ENCODE data around the gene ACTR3C.

DNA sequence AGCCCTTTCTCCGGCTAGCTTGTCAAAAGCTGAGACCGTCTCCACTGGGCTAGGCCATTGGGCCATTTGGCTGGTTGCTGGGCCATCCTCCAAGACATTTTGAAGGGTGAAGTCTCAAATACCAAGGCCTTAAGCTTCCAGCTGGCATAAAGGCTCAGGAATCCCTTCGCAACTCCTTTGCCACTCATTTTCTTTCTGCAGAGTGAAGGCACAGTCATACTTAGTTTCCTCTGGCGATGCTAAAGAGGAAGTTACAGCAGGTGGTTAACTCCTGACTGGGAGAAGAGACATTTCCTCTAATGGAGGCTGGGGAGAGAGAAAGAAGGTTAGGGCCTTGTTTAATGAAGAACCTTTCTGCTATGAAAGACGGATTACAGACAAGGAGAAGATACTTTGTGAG lies 40.5 kb upstream of the ACTR3C start:
- TF ChIP-seq POLR2A (IDR thresholded peaks at IDR 0.05) (no peak), POLR2AphosphoS5 (IDR thresholded peaks at IDR 0.05) (no peak)
- TF ChIP-seq, protein P1, sequence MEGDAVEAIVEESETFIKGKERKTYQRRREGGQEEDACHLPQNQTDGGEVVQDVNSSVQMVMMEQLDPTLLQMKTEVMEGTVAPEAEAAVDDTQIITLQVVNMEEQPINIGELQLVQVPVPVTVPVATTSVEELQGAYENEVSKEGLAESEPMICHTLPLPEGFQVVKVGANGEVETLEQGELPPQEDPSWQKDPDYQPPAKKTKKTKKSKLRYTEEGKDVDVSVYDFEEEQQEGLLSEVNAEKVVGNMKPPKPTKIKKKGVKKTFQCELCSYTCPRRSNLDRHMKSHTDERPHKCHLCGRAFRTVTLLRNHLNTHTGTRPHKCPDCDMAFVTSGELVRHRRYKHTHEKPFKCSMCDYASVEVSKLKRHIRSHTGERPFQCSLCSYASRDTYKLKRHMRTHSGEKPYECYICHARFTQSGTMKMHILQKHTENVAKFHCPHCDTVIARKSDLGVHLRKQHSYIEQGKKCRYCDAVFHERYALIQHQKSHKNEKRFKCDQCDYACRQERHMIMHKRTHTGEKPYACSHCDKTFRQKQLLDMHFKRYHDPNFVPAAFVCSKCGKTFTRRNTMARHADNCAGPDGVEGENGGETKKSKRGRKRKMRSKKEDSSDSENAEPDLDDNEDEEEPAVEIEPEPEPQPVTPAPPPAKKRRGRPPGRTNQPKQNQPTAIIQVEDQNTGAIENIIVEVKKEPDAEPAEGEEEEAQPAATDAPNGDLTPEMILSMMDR (IDR thresholded peaks at IDR 0.05), result no peak

All from prostate gland (tissue), 2 donors.